NOMO-1 (cell line): ENCODE data around the gene RYR2.

ENCODE experiments used
- DNase-seq, 2 experiments: peaks; one replicate each; lab custom pipeline; 2025; ENCODE audit not compliant: unreplicated experiment in 2 of 2; lab: John Stamatoyannopoulos, UW

The RYR2 gene

DNA sequence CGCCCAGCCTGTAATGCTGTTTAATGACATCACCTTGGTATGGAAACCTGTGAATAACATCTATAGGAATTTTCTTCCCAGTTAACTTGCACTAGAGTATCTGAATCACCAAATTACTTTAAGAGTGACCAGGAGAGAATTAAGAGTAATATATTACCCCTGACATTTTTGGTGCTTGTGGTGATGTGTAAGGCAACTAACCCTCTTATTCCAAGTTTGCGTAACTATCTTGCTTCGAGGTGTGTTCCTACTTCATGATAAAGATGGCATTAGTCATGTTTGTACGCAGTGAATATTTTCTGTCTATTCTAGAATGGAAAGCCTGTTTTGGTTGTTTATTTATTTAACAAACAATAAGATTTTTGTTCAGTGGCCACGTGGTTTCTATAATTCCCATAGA is 717.4 kb downstream of the RYR2 start:
- DNase-seq: no peak

DNA sequence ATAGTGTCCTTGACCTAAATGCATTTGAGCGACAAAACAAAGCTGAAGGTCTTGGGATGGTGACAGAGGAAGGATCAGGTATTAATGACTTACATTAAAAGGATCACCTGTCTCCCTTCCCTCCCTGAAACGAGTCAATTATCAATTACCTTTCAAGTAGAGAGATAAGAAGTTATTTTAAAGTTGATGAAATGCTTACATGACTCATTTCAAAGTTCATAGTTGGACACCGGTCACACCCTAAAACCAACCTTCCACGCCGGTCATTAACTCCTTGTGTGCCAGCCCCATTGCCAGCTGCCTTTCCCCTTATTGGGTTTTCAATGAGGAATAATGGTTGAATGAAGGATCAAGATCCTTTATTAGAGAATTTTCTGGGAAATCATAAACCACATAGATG is 719.0 kb downstream of the RYR2 start:
- DNase-seq: no peak

DNA sequence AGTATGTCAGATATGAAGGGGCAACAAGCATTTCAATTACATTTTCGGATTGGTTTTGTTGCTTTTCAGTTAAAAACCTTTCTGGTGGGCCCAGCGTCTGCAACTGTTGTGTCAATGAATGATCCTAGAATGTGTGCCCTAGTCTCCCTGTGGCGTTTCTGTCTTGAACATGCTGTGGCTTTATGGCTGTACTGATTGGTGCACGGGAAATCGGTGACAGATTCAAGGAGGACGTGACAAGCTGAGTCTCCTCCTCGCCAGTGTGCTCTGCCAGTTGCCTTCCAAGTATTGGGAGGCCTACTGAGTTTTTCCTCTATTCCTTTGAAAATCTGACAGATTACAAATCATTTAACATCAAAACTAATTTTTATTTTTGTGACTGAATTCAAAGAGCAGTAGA is 721.2 kb downstream of the RYR2 start:
- DNase-seq: no peak

DNA sequence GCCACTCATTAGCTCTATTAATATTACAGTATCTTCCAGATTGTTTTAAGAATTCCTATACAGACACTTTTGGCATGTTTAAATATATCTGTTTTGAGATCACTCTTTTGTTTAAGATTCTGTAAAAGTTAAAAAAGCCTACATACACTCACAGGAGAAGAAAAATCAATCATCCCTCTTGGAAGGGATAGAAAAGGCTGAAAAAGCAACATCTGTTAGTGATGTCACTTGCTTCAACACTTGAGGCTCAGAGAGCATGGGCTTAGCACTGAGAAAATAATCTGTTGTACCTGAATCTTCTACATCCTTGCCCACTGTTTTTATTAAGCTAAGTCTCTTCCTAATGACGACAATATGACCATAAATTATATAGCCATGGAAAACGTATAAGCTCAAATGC is 721.8 kb downstream of the RYR2 start:
- no peak for DNase-seq

DNA sequence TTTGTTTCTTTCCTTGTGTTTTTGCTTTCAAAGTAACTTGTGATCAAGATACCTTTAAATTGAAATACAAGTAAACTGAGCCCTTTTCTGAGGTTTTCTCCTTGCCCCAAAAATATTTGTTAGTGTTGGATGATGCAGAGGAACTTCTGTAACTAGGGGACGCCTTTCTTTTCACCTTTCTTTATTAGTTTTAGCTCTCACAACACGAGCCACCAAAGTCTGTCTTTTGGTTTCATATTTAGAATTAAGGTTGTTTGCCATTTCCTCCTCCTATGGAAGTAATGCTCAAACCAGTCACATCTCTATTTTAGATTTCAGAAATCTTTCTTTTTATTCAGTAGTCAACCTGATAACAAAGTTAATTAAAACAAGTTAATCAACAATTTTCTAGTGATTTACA is 727.9 kb downstream of the RYR2 start:
- no peak for DNase-seq

DNA sequence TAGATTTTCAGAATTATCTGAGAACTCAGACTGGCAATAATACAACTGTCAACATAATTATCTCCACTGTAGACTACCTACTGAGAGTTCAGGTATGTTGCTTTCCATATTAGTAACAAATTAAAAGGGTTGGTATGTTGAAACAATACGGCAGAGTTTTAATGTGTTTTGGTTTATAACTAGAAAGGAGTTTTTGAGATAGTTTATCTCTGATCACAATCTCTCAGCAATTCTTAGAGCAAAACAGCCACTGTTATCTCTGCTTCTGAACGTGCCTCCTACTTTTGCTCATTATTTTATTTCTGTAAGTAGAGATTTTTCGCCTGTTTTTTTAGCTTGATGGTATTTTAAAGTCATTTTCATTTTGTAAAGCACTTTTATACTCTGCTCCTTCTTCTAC is 730.0 kb downstream of the RYR2 start:
- no peak for DNase-seq

DNA sequence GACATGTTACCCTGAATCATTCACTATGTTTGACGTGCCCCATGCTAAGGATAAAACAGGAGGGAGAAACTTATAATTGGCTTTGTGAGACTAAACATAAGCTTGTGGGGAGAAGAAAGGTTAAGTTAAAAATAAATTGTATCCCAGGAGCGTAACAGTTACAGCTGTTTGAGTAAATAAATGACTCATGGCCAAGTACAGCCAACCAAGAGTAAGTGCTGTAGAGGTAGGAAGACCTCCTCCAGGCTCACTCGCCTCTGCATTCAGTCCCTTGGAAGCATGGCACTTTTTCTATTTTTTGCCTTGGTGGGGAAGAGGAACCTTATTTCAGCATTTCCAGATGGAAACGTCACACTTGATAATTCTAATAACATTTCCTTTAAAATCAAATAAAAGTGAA is 732.3 kb downstream of the RYR2 start:
- no peak for DNase-seq

DNA sequence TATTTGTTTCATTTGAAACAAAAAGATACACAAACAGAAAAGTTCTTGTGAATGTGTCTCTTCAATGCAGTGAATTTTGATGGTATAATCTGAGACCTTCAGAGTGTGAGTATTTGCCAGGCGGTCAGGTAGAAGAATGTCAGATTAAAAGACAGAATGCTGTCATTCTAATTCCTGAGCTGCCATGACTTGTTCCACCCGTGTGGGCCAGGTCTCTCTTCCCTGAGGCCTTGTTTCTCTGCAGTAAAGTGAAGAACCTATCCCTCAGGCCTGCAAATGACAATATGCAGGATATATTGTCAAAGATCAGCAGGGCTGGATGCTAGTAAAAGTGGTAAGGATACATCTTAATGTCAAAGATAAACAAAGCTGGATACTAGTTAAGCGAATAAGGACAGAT is 737.4 kb downstream of the RYR2 start:
- no peak for DNase-seq

DNA sequence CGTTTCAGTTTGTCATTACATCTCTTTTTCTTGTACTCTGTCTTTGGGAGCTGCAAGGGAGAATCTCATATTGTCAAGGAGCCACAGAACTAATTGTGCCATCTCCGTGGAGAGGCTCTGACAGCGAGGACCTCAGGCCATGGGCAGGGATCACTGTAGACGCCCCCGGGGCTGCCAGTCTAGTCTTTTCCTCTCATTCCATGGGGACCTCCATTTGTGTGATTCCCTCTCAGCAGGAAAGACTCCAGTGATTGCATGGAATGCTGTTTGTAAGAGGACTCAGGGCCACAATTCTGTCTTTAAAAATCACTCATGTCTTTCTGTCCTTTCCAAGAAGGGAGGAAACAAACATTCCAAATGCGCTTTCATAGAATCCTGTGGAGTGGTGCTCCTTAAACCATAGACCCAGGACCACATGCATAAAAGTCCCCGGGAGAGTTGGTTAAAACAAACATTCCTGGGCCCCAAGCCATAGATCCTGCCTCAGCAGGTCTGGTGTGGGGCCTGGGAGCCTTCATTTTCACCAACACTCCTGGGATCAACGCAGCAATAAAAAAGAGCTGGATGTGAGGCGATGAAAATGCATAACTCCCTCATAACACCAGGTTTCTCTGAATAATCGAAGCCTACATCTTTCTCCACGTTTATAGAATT is 744.2 kb downstream of the RYR2 start:
- DNase-seq: no peak

DNA sequence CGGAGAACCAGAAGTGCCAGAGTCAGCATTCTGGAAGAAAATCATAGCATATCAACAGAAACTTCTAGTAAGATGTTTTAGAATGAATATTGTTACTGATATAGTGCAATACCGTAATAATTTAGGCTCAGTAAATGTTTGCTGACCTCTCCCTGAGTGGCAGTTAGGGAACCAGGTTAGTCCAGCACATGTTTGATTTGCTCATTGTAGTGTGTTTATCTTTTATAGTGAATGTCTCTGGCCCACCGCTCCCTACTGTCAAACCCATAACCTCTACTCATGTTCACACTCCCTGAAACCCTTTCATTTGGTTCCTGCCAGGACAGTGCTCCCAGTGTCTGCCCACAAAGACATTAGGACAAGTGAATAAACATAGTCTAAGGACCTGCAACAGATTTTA is 746.1 kb downstream of the RYR2 start:
- DNase-seq: no peak

DNA sequence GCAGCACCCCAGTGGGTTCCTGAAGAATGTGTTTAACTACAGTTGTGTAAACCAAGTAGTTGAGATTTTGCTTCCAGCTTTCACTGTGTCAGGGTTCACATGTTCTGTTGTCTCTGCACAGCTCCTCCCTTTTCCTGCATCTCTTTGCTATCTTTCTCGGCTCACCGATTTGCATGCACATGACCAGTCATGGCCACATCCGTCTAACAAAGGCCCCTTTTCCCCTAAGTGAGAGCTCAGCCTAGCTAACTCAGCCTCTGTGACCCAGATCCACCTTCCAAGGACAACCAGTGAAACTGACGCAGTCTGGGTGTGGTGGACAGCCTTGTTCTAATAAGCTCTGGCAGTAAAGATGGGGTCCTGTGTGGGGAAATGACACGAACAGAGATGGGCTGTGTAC is 747.6 kb downstream of the RYR2 start:
- no peak for DNase-seq

DNA sequence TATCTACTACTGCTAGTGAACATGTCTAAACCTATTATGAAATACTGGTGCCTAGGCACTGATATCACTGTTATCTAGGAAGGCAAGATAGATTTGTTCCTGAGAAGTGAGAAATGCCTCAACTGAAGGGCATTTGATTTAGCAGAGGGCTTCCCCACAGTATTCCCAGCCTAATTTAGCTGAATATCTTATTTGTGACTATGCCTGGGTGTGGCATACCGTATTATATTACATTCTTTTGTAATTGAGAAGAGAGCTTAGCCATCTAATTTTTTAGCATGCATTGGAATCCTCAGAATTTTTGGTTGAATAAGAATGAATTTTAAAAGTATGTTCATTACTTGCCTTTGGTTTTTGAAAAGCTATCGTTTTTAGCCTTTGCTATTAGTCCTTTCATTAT is 749.6 kb downstream of the RYR2 start:
- no peak for DNase-seq

DNA sequence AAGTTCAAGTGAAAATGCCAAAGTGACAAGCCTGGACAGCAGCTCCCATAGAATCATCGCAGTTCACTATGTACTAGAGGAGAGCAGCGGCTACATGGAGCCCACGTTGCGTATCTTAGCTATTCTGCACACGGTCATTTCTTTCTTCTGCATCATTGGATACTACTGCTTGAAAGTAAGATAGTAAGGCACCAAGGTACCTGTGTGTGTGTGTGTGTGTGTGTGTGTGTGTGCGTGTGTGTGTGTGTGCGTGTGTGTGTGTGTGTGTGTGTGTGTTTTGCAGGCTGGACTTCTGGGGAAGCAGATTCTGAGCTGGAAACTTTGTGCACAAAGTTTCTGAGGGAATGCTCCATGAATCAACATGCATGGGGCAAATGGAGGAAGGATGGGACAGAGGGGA is 750.2 kb downstream of the RYR2 start:
- DNase-seq: no peak

DNA sequence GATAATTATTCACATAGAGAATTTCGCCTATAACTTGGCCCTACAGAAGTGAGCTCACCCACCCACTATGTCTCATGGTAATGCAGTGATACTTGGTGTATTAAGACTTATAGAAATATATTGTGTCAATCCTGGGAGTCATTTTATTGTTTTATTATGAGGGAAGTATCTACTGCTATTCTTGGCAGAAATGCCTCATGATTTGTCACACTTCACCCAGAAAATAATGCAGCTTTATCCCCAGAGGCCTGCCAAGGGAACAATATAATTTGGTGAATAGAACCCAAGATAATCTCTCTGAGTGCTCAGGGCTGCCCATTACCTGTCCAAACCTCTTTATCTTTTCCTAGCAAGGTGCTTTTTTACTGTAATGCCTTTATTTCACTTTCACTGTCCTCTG is 750.7 kb downstream of the RYR2 start:
- no peak for DNase-seq

DNA sequence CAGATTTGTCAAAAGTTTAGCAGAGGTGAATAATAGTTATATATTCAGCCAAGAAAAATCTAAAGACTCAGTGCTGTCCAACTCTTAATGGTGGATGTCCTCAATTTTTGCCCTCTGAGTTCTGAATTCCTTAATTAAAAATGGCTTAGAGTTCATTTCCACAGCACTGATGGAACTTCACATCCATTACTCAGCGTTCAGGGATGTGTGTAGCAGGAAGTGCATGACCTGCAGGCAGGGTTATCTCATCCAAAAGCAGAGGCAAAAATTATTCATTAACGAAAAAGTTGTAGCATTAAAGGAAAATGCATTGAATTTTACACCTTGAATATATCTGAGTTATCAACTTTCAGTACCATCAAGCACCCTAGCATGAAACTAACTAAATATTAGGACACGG is 752.1 kb downstream of the RYR2 start:
- DNase-seq: no peak

DNA sequence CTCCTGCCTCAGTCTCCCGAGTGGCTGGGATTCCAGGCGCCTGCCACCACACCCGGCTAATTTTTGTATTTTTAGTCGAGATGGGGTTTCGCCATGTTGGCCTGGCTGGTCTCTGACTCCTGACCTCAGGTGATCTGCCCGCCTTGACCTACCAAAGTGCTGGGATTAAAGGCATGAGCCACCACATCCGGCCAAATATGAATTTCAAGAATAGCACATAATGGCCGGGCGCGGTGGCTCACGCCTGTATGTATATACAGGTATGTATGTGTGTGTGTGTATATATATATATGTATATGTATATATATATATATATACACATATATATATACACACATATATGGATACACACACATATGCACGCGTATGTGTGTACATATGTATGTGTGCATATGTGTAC is 753.6 kb downstream of the RYR2 start:
- DNase-seq: no peak

DNA sequence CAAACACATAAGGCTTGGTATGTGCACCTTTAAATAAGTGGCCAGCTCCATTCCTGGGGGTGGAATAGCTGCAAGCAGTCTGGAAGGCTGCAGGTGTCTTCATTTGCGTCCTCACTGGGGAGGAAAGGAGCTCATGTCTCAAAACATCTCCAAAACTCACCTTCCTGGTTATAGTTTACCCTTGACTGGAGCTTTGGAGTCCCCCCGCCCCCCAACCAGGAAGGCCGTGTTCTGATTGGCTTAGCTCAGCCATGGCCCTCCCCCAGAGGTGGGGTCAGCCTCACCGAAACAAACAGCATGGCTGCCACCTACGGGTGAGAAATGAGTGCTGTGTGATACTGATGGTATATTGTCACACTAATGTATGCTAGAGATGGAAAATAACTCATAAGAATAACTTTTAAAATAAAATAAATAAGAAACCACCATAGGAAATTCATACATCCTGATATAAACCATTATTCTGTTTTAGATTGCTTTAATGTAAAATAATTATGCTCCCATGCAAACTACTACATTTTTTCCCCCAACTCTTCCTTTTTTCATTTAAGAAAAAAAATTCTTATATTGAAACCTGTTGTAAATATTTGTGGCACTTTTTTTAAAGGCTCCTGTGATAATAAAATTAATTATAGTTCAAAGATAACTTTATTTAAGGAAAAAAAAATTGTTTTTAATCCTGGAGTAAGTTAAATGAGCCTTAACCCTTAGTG is 757.9 kb downstream of the RYR2 start:
- DNase-seq: peak; percentile 40 to 49

DNA sequence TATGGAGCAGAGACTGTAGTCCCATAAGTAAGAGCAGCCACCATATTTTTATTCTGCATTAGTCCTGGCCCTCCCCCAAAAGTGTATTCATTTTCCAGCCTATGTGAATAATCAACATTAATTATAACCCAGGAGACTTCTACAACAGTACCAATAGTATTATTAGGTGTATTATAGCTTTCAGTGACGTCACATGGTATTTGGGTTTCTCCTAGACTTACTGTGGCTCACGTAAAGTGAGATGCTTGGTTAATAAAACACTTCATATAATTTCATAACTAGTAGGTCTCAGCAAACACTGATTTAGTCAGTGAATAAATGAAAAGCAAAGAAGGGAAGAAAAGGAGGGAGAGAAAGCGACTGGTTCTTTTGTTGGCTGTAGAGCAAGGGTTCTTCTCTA is 762.5 kb downstream of the RYR2 start:
- no peak for DNase-seq

DNA sequence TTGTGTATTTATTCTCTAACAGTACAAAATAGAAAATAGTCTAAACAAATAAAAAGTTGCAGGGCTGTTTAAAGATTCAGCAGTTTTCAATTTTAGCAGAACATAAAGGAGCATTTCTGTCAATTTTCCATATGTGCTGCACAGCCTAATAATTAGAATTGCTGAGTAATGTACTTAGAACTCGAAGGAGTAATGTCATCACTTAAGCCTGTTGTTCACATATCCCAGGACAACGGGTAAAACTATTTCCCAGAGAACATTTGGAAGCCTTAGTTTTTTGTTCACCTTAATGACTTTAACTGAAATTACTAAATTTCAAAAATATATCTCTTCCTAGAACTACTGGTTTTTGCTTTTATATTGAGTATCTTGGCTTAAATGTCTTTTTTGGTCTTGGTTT is 767.1 kb downstream of the RYR2 start:
- no peak for DNase-seq

DNA sequence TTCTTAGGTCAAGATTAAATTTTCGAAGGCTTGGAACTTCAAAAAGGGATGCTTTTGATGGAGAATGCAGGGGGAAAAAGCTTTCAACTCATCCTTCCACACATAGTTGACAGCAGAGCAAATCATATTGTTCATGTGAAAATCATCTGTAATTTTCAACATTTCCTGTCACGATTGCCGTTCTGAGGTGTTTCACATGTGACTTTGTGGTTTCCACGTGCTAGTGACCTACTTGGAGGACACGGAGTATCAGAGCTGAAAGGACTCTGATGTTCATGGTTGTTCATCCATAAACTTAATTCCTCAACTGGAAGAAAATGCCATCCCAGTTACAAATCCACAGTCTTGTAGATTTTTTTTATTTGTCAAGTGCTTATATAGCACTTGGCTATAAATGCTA is 769.6 kb downstream of the RYR2 start:
- DNase-seq: no peak

DNA sequence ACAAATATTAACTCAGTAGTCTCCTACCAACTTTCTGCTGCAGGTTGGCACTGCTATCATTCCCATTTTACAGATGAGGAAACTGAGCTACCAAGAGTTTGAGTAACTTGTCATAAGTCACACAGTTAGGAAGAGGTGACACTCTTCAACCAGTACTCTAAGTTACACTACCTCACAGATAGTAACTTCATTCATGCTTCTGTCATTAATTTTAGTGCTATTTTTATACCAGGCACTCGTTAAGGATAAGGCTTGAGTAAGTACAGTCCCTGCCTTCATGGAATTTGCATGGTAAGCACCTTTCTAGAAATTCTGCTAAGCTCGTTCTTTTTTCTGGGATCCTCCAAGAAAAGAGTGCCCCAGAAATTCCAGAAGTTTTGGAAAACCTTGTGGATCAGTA is 770.1 kb downstream of the RYR2 start:
- DNase-seq: no peak

DNA sequence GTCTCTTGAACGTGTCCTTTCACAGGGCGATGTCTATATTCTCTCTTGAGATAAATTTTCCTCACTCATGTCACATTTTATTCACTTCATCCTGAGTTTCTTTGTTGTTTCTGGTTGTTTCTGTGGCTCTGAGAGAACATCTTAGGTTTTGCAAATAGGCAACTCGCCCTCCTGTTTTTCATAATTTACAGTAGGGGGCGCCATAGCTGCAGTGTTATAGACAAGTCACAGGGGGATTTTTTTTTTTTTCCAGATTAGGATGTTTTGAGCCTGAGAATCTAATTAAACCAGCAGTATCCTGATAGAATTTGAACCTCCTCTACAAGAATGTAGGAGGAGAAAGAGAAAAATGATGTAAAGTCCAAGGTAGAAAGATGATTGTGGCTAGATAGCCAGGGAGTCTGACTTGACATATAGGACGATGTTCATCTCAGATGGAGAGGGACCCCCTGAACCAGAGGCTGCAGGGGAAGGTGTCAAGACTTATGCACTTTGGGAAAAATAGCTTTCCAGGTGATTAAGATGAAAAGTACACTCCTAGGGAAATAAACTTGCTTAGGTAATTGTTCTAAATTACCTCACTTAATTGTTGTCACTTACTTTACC is 772.4 kb downstream of the RYR2 start:
- DNase-seq: no peak
